ENCODE data around the gene RABGAP1L. TPM values are rescaled to one million over a fixed set of nuclear protein-coding genes. Genes with fewer than 3 reads are reported as not detected.

RABGAP1L gene
- total and polyA plus RNA-seq, 2 of the 4 experiments (the other 2 are of a cell fraction) = 7.9 to 26.7 TPM

DNA sequence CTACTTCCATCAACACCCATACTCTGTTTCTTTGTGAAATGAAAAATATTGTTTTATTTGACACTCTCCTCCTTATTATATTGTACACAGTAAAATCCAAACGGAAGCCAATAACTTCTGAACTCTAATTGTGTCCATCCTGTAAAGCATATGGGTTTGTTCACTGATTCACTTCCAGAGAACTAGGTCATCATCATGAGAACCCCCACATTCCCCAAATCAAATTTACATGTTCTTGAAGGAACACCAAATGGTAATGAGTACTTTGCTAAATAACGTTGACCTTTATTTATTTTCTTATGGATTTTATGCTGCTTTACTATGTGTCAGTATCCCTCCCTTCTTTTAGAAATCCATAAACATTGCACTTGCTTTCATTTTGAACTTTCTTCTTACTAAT, 627.0 kb downstream of the RABGAP1L start:
- in situ Hi-C loops (cut with MboI; ENCODE audit: low sequenced_read_pairs) = no loop called here

More for the DNA sequence above, 627.0 kb downstream of the RABGAP1L start:
- ATAC-seq (ENCODE audit: low read depth) (no peak), DNase-seq (no peak)
- dilution Hi-C loops (cut with HindIII; ENCODE audit: low sequenced_read_pairs, unreplicated experiment) = no loop called here
- Histone ChIP-seq H3K27ac (ENCODE audit: insufficient read depth, low read length) (no peak overlapping the region), H3K56ac (ENCODE audit: extremely low read depth, insufficient read depth, low read length) (no peak overlapping the region), H2BK20ac (ENCODE audit: low read depth, low read length) (no peak overlapping the region), H3K4me3 (ENCODE audit: insufficient read depth, low read depth, low read length) (no peak overlapping the region), H2AFZ (replicated peaks; ENCODE audit: low read length, poor library complexity) (no peak overlapping the region), H3K79me1 (ENCODE audit: low read depth in 1 of 2, low read length in 2 of 2) (no peaks in the 10 kb centered on the region), H3K9ac (ENCODE audit: low read depth, low read length) (no peak overlapping the region), H3K4ac (ENCODE audit: low read depth, low read length) (no peak overlapping the region), H3K18ac (ENCODE audit: low read depth, low read length) (no peak overlapping the region), H2BK5ac (ENCODE audit: low read depth, low read length, poor library complexity, severe bottlenecking) (no peak overlapping the region), H3K14ac (replicated peaks; ENCODE audit: low read depth, low read length) (no peak overlapping the region), H2BK120ac (ENCODE audit: low read depth, low read length) (no peak overlapping the region), H4K20me1 (ENCODE audit: insufficient read depth, low read length) (no peaks in the 10 kb centered on the region), H2BK15ac (ENCODE audit: low read depth, low read length) (no peak overlapping the region), H3K4me1 (ENCODE audit: control insufficient read depth, insufficient read depth, low read length) (no peaks in the 10 kb centered on the region), H3K27me3 (ENCODE audit: control insufficient read depth, insufficient read depth, low read length) (no peaks in the 10 kb centered on the region; the same call in 1 of the 2 replicates), H3K36me3 (ENCODE audit: control insufficient read depth, insufficient read depth, low read length) (no peaks in the 10 kb centered on the region), H3K23ac (ENCODE audit: low read depth, low read length) (no peak overlapping the region), H3K9me3 (ENCODE audit: control insufficient read depth, insufficient read depth, low read length) (no peaks in the 10 kb centered on the region), H3K4me2 (ENCODE audit: low read depth, low read length) (no peak overlapping the region), H3K9me1 (ENCODE audit: insufficient read depth, low read length) (peaks cover 3% of the 10 kb centered on the region; the same call in 1 of the 2 replicates), H4K5ac (ENCODE audit: low read depth, low read length) (no peak overlapping the region), H2AK5ac (ENCODE audit: low read depth, low read length) (no peak overlapping the region), H2AK9ac (replicated peaks; ENCODE audit: low read depth, low read length, poor library complexity) (no peak overlapping the region), H4K91ac (ENCODE audit: insufficient read depth, low read depth, low read length) (no peak overlapping the region), H4K8ac (ENCODE audit: low read depth in 2 of 2, low read length in 2 of 2) (no peak overlapping the region)
- CTCF ChIA-PET = no interaction called here
- no CpG with 5 or more reads among the region's 2 CpGs for WGBS, 2 experiments (ENCODE audit: extremely low coverage in 2 of 2, insufficient read length in 1 of 2)
- POLR2A ChIA-PET (ENCODE audit: unreplicated experiment) = no interaction called here
- no peak for TF ChIP-seq RAD21 (IDR thresholded peaks at IDR 0.05; ENCODE audit: low read length)
- TF ChIP-seq POLR2A (IDR thresholded peaks at IDR 0.05; ENCODE audit: low read depth, low read length) = no peak
- TF ChIP-seq BHLHE40 (IDR thresholded peaks at IDR 0.05; ENCODE audit: low read depth, low read length) = no peak
- no peak for TF ChIP-seq NFE2L2 (IDR thresholded peaks at IDR 0.05; ENCODE audit: low read depth, low read length)
- no peak for TF ChIP-seq USF2 (IDR thresholded peaks at IDR 0.05; ENCODE audit: low read depth, low read length)
- TF ChIP-seq MXI1 (IDR thresholded peaks at IDR 0.05; ENCODE audit: borderline replicate concordance, low read depth, low read length) = no peak
- TF ChIP-seq, protein P1, sequence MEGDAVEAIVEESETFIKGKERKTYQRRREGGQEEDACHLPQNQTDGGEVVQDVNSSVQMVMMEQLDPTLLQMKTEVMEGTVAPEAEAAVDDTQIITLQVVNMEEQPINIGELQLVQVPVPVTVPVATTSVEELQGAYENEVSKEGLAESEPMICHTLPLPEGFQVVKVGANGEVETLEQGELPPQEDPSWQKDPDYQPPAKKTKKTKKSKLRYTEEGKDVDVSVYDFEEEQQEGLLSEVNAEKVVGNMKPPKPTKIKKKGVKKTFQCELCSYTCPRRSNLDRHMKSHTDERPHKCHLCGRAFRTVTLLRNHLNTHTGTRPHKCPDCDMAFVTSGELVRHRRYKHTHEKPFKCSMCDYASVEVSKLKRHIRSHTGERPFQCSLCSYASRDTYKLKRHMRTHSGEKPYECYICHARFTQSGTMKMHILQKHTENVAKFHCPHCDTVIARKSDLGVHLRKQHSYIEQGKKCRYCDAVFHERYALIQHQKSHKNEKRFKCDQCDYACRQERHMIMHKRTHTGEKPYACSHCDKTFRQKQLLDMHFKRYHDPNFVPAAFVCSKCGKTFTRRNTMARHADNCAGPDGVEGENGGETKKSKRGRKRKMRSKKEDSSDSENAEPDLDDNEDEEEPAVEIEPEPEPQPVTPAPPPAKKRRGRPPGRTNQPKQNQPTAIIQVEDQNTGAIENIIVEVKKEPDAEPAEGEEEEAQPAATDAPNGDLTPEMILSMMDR (conservative IDR thresholded peaks at IDR 0.05; ENCODE audit: low read depth, low read length) = no peak
- TF ChIP-seq MAFK (IDR thresholded peaks at IDR 0.05; ENCODE audit: low read depth, low read length) = no peak
- no peak for TF ChIP-seq CEBPB (IDR thresholded peaks at IDR 0.05; ENCODE audit: low read depth, low read length)
- no peak for TF ChIP-seq FOS (IDR thresholded peaks at IDR 0.05; ENCODE audit: low read depth, low read length)
- no peak for TF ChIP-seq RCOR1 (IDR thresholded peaks at IDR 0.05; ENCODE audit: insufficient replicate concordance, low read length)
- TF ChIP-seq, protein P2, sequence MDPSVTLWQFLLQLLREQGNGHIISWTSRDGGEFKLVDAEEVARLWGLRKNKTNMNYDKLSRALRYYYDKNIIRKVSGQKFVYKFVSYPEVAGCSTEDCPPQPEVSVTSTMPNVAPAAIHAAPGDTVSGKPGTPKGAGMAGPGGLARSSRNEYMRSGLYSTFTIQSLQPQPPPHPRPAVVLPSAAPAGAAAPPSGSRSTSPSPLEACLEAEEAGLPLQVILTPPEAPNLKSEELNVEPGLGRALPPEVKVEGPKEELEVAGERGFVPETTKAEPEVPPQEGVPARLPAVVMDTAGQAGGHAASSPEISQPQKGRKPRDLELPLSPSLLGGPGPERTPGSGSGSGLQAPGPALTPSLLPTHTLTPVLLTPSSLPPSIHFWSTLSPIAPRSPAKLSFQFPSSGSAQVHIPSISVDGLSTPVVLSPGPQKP (IDR thresholded peaks at IDR 0.05; ENCODE audit: borderline replicate concordance, low read depth, low read length) = no peak
- TF ChIP-seq CHD1 (IDR thresholded peaks at IDR 0.05; ENCODE audit: low read depth, low read length) = no peak
- TF ChIP-seq RFX5 (IDR thresholded peaks at IDR 0.05; ENCODE audit: low read depth, low read length) = no peak
- no peak for TF ChIP-seq MAZ (IDR thresholded peaks at IDR 0.05; ENCODE audit: borderline replicate concordance, low read depth, low read length)
- no peak for TF ChIP-seq SMC3 (IDR thresholded peaks at IDR 0.05; ENCODE audit: low read depth, low read length)
- intact Hi-C loops (cut with micrococcal nuclease) = no loop called here
- BruUV-seq (replicated peaks) = no TSS peak
